GM21737 (cell line): ENCODE results near the gene KCP.

Experiments
- ATAC-seq: cut with Tn5 transposase; IDR thresholded peaks from one replicate; pipeline ENCODE4 v1.9.1; 2021; ENCODE audit warnings: mild to moderate bottlenecking, moderate library complexity; ENCODE audit not compliant: unreplicated experiment

Gene KCP

GRCh38 chr7:128876127-128876526 is 34.4 kb downstream of the KCP start:
- no peak for ATAC-seq

GRCh38 chr7:128875523-128875948 is 35.0 kb downstream of the KCP start:
- no peak for ATAC-seq

DNA sequence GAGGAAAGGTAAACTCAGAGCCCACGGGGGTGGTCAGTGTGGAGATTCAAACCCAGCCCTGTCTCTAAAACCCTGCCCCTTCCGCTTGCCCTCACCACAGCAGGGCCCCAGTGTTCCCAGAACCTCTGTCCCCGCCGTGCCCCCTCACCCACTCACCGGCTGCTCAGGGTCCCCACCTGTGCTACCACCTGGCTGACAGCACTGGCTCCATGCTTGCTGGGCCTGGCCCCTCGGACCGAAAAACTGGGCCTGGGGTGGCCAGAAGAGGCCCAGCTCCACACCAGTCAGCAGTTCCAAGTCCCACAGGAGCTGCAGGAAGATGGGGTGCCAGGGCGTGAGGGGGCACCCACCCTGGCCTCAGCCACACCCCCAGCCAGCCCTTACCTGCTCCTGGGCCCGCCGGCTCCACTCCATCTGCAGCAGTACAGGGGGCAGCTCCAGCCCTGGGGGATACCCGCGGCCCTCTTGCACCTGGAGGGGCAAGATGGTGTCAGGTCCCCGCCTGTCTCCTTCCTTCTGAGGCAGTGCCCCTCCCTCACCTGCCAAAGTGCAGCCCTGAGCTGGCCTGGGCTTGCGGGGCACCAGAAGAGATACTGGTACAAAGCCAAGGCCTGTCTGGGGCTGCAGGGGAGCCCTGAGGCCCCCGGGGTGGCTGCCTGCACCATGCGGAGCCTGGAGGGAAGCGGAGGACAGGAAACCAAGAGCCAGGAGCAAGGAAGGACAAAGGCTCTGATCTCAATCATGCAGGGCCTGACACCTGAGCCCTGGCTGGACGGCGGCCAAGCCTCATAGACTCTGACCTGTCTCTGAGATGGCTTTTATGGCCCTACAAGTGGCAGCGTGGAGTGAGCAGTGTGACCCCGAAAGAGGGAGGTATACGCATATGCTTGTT is 36.1 kb downstream of the KCP start:
- ATAC-seq = no peak

DNA sequence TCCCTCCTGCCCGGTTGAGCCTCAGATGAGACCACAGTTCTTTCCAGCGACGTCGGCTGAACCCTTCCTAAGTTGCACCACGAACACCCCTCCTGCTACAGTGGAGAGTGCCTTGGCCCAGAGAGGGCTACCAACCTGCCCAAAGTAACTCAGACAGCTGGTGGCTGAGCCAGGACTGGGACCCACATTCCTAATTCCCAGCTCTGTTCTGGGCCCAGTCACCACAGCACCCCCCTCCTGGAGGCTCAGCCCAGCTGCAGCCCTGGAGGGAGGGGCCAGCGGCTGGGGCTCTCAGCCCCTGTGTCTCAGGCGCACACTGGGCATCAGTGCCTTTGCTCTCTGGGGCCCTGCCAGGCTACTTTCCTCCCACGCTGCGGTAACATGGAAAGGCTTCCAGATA is 37.3 kb downstream of the KCP start:
- no peak for ATAC-seq

GRCh38 chr7:128872394-128872824 is 38.1 kb downstream of the KCP start:
- ATAC-seq = no peak

DNA sequence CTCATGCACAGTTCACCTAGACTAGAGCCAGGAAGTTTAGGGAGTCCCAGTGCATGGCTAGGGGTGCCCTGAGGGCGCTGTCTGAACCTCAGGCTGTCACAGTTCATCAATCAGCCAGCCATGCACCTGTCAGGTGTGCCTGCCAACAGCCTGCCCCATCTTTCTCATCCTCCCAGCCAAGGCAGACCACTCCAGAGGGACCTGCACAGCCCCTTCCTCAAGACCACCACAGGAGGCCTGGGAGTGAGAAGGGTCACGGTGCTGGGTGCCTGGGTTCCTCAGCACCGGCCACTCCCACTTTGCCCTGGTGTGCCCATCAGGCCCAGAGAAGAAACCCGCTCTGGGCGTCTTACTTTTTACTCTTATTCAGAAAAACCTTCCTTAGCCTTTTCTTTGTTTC is 39.5 kb downstream of the KCP start:
- no peak for ATAC-seq

DNA sequence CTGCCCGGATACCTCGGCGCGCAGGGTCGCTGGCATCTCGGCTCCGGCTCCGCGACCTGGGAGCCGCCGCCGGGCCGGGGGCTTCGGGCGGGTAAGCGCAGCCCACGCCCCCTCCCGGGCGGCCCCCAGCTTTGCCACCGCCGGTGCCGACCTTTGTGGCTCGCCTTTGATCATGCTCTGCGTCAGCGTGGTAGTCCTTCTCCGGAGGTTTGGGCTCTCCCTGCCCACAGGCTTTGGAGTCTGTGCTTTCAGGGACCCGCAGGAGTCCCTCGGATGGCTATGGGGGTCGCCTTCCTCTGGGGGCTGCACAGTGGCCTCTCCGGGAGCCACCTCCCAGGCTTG is 40.6 kb downstream of the KCP start:
- no peak for ATAC-seq

GRCh38 chr7:128869138-128869943 is 41.2 kb downstream of the KCP start:
- peak; percentile 56 for ATAC-seq

DNA sequence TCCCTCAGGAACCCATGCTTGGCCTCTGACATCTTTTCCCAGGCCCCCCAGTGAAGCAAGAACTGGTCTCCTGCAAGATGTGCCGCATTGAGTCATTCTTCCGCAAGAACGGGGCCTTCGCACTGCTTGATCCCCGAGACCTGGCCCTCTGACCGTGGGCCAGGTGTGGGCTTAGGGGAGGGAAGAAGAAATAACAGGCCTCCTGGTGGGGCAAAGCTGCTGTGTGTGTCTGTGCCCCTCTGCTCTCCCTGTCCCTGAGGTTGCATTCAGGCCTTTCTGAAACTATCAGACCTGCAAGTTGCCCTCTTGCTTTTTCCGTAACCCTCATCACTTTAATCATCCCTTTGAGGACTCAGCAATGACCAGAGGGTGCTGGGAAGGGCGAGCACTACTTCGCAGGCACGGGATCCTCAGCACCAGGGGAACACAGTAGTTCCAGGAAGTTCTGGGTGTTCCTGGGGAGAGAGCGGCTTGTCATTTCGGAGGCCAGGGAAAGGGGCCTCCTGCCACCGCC is 41.8 kb downstream of the KCP start:
- ATAC-seq = no peak

GRCh38 chr7:128867842-128868623 is 42.5 kb downstream of the KCP start:
- ATAC-seq = no peak

DNA sequence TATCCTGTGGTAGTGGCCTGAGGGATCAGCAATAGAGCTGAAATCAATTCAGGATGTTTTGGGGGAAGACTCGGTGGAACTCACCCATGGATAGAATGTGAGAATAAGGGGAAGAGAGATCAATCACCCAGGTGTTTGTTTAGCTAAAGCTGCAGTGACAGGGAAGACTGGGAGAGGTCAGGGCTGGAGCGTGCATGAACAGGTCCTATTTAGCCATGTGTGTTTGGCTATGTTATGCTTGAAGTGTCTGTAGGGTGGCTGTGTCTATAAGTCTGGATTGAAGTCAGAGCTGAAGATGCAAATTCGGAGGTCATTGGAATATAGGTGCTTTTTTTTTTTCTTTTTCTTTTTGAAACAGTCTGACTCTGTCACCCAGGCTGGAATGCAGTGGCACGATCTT is 43.3 kb downstream of the KCP start:
- ATAC-seq = no peak

GRCh38 chr7:128865996-128866877 is 44.3 kb downstream of the KCP start:
- ATAC-seq = no peak

- ATAC-seq = no peak
These were observed 45.2 kb downstream of the KCP start for GRCh38 chr7:128865303-128865702.

DNA sequence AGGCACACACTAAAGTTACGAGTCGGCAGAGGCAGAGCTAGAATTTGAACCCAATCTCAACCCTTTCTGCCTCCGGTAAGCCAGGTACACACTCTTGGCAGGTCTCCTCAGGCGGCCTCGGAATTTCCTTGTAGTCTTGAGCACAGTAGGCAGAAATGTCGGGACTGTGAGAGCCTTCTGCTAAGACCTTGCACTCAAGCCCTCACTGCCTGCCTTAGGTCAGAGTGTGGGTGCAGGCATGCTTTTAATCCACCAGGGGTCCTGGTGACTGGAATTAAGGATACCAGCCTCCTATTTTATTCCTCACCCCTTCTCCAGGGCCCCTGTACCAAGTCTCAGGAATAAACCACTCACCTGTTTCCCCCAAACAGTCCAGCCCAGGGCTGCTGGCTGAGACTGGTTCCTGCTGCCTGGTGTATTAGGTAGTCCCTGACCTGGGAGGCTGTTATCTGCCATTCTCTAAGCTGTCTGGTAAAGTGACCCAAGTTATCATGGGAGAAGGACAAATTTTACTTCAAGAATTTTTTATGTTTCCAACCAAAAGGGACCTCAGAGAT is 47.0 kb downstream of the KCP start:
- ATAC-seq = peak; percentile 32

GRCh38 chr7:128862571-128863432 is 47.7 kb downstream of the KCP start, which contains the start of gene ATP6V1F:
Gene ATP6V1F, plus strand, starts transcription at chr7:128862856. Its CDS starts 49 bp downstream, at chr7:128862905.
- ATAC-seq = peak; percentile 81

DNA sequence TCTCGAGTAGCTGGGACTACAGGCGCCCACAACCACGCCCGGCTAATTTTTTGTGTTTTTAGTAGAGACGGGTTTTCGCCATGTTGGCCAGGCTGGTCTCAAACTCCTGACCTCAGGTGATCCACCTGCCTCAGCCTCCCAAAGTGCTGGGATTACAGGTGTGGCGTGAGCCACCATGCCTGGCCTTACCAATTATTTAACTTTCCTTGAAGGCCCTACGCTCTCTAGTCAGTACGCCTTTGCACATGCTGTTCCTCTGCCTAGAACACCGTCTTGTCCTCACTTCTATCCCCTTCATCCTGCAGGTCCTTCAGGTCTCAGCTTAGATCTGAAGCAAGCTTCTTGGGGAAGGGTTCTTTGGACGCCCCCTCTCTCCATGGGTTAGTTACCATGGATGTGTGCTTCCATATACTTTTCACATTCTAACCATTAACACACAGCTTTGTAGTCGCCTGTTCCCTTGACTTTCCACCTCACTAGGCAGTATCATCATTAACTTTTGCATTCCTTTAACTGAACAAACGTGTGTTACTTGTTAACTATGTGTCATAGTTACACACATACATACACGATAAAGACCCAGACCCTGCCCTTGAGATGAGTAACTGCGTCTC is 48.4 kb downstream of the KCP start:
- ATAC-seq = no peak

DNA sequence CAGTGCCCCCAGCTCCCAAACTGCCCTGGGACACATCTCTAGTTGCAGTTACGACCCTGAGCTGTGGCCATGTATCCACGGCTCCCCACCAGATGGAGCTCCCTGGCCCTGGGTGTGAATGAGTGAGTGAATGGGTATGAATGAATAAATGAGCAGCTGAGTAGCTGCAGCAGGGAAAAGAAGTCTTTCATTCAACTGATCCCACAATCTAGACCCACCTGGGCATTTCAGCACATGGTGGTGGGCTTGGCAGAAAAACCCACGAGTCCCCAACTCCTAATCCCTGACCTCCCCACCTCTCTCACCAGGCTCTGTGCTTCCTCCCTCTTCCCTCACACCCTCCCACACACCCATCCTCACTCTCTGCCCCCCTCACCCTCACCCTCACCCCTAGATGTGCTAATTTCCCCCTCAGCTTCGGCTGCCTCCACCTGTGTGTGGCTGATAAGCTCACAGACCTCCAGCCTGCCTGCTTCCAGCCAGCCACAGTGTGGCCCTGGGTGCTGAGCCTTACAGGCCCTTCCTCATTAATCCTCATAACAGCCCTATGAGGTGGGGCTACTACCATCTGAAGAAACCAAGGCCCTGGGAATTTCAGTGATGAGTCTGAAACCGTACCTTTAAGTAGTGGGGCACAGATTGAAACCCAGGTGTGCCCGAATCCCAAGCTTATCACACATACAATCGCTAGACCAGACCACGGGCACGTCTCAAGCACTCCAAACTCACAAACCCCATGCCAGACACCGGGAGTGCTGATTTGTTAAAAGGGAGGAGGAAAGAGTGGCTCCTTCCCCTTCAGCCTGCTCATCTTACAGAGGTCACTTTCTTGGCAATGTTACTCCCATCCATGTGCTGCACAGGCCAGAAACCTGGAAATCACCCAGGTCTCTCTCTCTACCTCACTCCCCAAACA is 50.1 kb downstream of the KCP start:
- no peak for ATAC-seq
